Activated T-helper 17 cell treated with anti-CD3 and anti-CD28 coated beads, Interleukin-2, amount 50 U/mL, for 72 hours (primary cell): ENCODE measurements around the gene BEND2. TPM values are rescaled to one million over a fixed set of nuclear protein-coding genes. Genes with fewer than 3 reads are reported as not detected.

Experiments used
- ATAC-seq: fragments of 150-1000 bp; cut with Tn5 transposase; replicated peaks from 2 replicates; pipeline ENCODE4 v1.10.0; 2021; ENCODE audit warnings: mild to moderate bottlenecking, moderate library complexity
- H3K27ac Mint-ChIP-seq: one replicate; pipeline ENCODE4 v1.8.0; 2022; ENCODE audit warnings: mixed read lengths
- H3K27me3 Mint-ChIP-seq: one replicate; pipeline ENCODE4 v1.8.0; 2022; ENCODE audit warnings: mixed read lengths
- H3K36me3 Mint-ChIP-seq: one replicate; pipeline ENCODE4 v1.8.0; 2022; ENCODE audit warnings: low read depth, mild to moderate bottlenecking, mixed read lengths
- H3K4me1 Mint-ChIP-seq: one replicate; pipeline ENCODE4 v1.8.0; 2022; ENCODE audit warnings: mixed read lengths
- H3K4me3 Mint-ChIP-seq: one replicate; pipeline ENCODE4 v1.8.0; 2022; ENCODE audit warnings: mild to moderate bottlenecking, mixed read lengths
- H3K9me3 Mint-ChIP-seq: one replicate; pipeline ENCODE4 v1.8.0; 2022; ENCODE audit warnings: mixed read lengths
- total RNA-seq, 2 donors: library from RNA; stranded (reverse); gene quantifications; one replicate each; pipeline ENCODE4 v1.2.3, GENCODE V29; 2022

BEND2 gene
- total RNA-seq, 2 donors from 2014 or later: not detected

DNA sequence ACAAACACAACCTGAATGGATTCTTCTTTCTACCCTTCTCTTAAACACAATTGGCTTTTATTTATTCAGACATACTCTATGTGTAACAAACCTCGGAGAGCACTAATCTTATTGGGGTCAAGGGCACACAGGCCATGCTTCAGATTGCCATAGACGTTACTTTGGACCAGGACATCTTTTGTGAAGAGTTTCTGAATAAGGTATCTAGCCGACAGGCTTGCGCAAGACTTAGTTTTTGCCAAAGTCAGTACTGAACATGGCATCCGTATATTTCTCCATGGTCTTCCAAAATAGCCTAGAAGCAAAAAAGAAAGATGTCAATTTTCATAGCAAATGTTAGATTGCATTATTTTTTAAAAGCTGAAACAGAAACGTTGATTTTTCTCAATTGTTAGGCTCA lies 49.8 kb downstream of the BEND2 start:
- H3K4me1 Mint-ChIP-seq: no peaks in the 10 kb centered on the region
- no peak overlapping the region for H3K27ac Mint-ChIP-seq
- no peak for ATAC-seq
- no peak overlapping the region for H3K4me3 Mint-ChIP-seq
- no peaks in the 10 kb centered on the region for H3K9me3 Mint-ChIP-seq
- peaks cover 4% of the 10 kb centered on the region for H3K27me3 Mint-ChIP-seq
- H3K36me3 Mint-ChIP-seq: no peaks in the 10 kb centered on the region

DNA sequence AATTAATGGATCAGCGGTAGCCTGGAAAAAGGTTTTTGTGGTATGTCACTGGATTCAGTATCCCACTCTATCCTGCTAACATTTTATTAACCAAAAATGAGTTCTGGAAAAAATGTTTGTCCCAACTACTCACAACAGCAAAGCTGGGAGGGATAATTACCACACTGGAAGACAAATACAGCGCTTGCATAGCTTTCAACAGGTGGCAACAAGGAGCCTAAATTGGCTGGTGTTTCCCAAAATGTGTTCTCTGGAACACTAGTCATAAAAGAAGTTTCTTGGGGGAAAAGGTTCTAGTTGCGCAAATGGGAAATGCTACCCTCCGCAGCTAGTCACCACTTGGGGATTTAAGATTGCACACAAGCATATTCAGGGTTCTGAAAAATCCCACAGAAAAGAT lies 54.6 kb downstream of the BEND2 start:
- Mint-ChIP-seq H3K27ac (no peak overlapping the region), H3K36me3 (no peaks in the 10 kb centered on the region), H3K4me1 (no peaks in the 10 kb centered on the region), H3K27me3 (peaks cover 4% of the 10 kb centered on the region), H3K4me3 (no peak overlapping the region), H3K9me3 (no peaks in the 10 kb centered on the region)
- ATAC-seq: no peak

DNA sequence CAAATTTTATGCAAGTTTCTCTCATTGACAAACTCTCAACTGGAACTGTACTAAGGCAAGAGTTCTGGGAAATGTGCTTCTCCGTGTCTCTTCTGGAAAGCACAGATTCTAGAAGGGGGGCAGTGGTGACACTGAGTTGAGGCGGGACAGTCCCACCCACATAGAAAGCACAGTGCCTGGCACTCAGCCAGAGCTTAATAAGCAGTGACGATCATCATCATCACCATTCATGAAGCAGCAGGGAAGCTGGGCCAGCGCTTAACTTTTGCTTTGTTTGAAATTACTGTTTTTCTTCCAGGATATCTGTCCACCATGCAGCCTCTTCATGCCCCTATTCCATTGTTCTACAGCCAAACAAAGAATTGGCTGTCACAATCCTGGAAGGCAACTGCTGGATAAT lies 60.3 kb downstream of the BEND2 start:
- H3K4me1 Mint-ChIP-seq: no peaks in the 10 kb centered on the region
- no peaks in the 10 kb centered on the region for H3K9me3 Mint-ChIP-seq
- no peaks in the 10 kb centered on the region for H3K36me3 Mint-ChIP-seq
- peaks cover 2% of the 10 kb centered on the region for H3K27me3 Mint-ChIP-seq
- H3K27ac Mint-ChIP-seq: no peak overlapping the region
- ATAC-seq: no peak
- no peak overlapping the region for H3K4me3 Mint-ChIP-seq

DNA sequence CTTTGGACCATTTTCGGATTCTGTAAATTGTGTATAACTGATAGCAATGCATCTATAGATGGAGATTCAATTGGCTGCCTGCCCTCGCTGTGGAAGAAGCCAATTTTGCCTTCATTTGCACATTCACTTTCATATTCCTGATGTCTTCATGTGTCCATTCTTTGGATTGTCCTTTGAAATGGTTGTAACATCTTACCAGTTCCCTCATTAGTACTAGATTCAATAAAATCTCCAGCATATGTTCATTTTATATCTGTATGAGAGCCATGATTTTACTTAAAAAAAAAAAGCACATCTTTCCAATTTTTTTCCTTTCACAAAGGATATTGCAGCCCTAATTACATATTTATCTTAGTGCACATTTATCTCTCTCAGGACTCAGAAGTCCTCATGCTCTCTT lies 61.7 kb downstream of the BEND2 start:
- H3K4me3 Mint-ChIP-seq: no peak overlapping the region
- H3K27ac Mint-ChIP-seq: no peak overlapping the region
- H3K9me3 Mint-ChIP-seq: no peaks in the 10 kb centered on the region
- ATAC-seq: no peak
- H3K36me3 Mint-ChIP-seq: no peaks in the 10 kb centered on the region
- no peaks in the 10 kb centered on the region for H3K27me3 Mint-ChIP-seq
- H3K4me1 Mint-ChIP-seq: no peaks in the 10 kb centered on the region

DNA sequence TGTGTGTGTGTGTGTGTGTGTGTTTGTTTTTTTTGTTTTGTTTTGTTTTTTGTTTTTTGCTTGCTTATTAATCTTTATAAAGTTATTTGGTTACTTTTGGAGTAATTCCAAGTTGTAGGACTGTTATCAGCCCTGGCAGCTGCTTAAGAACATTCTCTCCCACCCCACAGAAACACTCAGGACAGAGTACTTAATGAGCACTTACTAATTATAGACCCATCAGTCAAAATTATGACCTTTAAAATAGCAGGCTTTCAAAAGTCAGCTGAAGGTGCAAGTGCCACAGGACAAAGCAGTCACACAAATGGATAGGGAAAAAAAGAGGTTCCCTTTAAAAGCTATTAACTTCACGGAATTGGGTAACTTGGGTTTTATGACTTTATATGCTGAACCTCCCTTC lies 69.0 kb downstream of the BEND2 start:
- Mint-ChIP-seq H3K4me3 (no peak overlapping the region), H3K27me3 (peaks cover 7% of the 10 kb centered on the region), H3K9me3 (peaks cover 5% of the 10 kb centered on the region), H3K27ac (no peak overlapping the region), H3K36me3 (no peaks in the 10 kb centered on the region), H3K4me1 (no peaks in the 10 kb centered on the region)
- no peak for ATAC-seq

DNA sequence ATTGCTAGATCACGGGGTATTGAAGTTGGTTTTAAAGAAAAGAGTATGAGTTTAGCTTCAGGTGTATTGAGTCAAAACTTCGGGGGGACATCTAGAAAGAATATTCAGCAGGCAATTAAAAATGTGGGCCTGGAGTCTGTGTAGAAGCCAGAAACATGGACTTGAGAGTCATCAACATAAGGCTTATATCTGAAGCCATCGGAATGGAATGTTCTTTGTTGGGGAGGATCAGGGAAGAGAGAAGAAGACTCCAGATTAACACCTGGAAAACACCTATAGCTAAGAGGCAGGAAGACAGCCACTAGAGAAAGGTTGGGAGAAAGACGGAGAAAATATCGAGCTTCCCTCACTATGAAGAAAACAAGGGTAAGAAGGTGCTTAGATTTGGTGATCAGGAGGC lies 69.5 kb downstream of the BEND2 start:
- Mint-ChIP-seq H3K9me3 (peaks cover 5% of the 10 kb centered on the region), H3K36me3 (no peaks in the 10 kb centered on the region), H3K27ac (no peak overlapping the region), H3K4me3 (no peak overlapping the region), H3K27me3 (peaks cover 7% of the 10 kb centered on the region), H3K4me1 (no peaks in the 10 kb centered on the region)
- no peak for ATAC-seq

DNA sequence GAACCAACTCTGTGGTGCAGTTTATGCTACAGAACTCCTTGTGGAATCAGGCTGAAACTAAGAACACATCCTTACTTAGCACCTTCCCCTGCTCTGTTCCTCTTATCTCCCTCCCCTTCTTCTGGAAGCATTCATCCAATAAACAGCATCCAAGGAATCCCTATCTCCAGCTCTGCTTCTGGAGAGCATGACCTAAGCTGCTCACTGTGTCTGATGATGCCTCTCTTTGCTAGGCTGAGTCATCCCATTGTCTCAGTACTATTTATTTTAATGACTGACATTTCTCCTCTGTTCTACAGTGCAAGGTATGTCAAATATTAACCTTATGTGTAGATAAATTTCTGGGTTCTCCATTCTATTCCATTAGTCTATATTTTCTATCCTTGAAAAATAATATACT lies 71.2 kb downstream of the BEND2 start:
- no peak for ATAC-seq
- no peaks in the 10 kb centered on the region for H3K4me1 Mint-ChIP-seq
- no peak overlapping the region for H3K4me3 Mint-ChIP-seq
- no peak overlapping the region for H3K27ac Mint-ChIP-seq
- no peaks in the 10 kb centered on the region for H3K36me3 Mint-ChIP-seq
- peaks cover 7% of the 10 kb centered on the region for H3K27me3 Mint-ChIP-seq
- H3K9me3 Mint-ChIP-seq: peaks cover 5% of the 10 kb centered on the region

DNA sequence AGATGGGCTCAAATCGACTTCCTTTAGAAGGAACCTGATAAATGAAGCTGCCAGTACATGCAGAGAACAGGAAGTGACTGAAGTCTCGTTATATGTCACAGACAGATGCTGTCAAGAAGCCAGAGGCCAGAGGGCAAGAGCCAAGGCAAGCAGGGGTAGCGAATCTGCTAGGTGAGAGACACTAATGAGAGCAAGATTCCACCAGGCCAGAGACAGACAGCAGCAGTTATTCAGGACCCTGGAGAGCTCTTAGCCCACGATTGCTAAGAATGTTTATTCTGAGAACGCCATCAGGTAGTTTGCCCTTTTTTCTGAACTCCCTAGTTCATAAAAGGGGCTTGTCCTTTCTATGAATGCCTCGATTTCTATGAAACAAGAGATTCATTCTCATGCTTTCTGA lies 73.7 kb downstream of the BEND2 start:
- no peak for ATAC-seq

DNA sequence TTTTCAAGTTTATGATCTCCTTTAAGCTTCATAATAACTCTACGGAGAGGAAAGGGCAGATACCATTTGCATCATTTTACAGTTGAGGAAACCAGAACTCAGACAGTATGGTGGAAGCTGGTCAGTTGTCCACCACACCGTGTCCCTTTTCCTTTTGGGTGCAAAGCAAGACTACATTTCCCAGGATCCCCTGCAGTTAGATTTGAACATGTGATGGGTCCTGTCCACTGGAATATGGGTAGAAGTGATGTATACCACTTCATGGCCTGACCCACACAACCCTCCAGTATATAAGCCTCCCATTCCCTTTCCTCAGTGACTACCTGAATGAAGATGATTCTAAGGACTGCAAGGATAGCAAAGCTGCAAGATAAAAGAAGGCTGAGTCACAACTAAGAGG lies 74.7 kb downstream of the BEND2 start:
- Mint-ChIP-seq H3K4me3 (no peak overlapping the region), H3K27ac (no peak overlapping the region), H3K27me3 (peaks cover 2% of the 10 kb centered on the region), H3K4me1 (no peaks in the 10 kb centered on the region), H3K9me3 (peaks cover 1% of the 10 kb centered on the region), H3K36me3 (no peaks in the 10 kb centered on the region)
- ATAC-seq: no peak

More for the DNA sequence above, 73.7 kb downstream of the BEND2 start:
- Mint-ChIP-seq H3K27me3 (peaks cover 7% of the 10 kb centered on the region), H3K36me3 (no peaks in the 10 kb centered on the region), H3K27ac (no peak overlapping the region), H3K9me3 (peaks cover 5% of the 10 kb centered on the region), H3K4me1 (no peaks in the 10 kb centered on the region), H3K4me3 (no peak overlapping the region)

DNA sequence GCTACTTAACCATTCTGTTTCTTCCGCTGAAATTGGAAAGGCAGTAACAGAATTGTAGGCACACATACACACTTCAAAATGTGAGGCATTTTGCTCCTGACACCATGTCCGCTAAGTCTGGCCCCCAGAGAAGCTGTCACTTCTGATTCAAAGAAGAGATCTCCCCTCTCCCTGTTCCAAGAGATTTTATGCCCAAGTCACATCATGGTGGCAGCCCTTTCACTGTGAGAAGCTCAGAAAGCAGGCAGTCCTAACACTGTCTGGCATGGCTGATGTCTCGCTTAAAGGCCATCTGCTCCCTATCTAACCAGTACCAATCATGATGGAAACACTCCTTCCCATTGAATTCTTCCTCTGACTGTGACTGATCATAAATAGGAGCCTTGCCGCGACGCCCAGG lies 83.9 kb downstream of the BEND2 start:
- Mint-ChIP-seq H3K36me3 (no peaks in the 10 kb centered on the region), H3K27me3 (peaks cover 7% of the 10 kb centered on the region), H3K4me3 (no peak overlapping the region), H3K4me1 (no peaks in the 10 kb centered on the region), H3K27ac (no peak overlapping the region), H3K9me3 (no peaks in the 10 kb centered on the region)
- no peak for ATAC-seq

DNA sequence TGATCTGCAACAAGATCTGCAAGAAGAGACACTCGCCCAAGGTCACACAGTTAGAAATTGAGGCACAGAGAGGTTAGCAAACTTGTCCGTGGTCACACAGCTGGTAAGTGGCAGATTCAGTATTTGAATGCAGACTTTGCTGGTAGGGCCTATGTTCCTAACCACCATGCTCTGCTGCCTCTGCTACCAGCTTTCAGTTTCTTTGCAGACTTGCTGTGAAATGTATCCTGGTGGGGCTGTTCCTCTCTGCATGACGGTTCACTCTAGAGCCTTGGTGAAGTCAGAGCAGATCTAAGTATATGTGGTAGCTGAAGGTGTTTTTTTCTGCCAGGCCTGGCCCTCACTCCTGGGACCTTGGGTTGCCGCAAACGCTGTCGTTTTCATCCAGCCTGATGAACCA lies 87.1 kb downstream of the BEND2 start:
- Mint-ChIP-seq H3K4me1 (no peaks in the 10 kb centered on the region), H3K36me3 (no peaks in the 10 kb centered on the region), H3K27me3 (peaks cover 7% of the 10 kb centered on the region), H3K9me3 (no peaks in the 10 kb centered on the region), H3K4me3 (no peak overlapping the region), H3K27ac (no peak overlapping the region)
- no peak for ATAC-seq

DNA sequence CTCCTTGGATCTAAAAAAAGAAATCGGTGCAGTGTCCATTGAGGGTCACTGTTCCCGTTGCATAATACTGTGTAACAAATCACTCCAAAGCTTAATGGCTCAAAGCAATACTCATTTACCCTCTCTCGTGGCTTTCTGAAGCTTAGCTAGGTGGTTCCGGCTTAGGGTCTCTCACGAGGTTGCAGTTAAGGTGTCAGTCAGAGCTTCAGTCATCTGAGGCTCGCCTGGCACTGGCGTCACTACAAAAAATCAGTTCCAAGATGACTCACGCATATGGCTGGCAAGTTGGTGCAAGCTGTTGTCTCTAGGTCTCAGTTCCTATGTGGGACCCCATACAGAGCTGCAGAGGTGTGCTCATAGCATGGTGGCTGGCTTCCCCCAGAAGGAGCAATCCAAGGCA lies 91.0 kb downstream of the BEND2 start:
- no peaks in the 10 kb centered on the region for H3K27me3 Mint-ChIP-seq
- no peaks in the 10 kb centered on the region for H3K36me3 Mint-ChIP-seq
- no peak overlapping the region for H3K27ac Mint-ChIP-seq
- no peak overlapping the region for H3K4me3 Mint-ChIP-seq
- no peaks in the 10 kb centered on the region for H3K4me1 Mint-ChIP-seq
- no peaks in the 10 kb centered on the region for H3K9me3 Mint-ChIP-seq
- no peak for ATAC-seq

DNA sequence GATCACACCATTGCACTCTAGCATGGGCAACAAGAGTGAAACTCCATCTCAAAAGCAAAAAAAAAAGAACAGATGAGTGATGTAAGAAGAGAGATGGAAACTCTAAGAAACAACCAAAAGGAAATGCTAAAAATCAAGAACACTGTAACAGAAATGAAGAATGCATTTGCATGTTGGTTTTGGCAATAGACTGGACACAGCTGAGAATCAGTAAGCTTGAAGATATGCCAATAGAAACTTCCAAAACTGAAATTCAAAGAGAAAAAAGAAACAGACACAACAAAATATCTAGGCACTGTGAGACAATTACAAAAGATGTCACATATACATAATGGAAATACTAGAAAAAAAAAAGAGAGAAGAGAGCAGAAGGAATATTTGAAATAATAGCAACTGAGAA lies 93.7 kb downstream of the BEND2 start:
- Mint-ChIP-seq H3K4me3 (no peak overlapping the region), H3K4me1 (no peaks in the 10 kb centered on the region), H3K36me3 (no peaks in the 10 kb centered on the region), H3K9me3 (no peaks in the 10 kb centered on the region), H3K27ac (no peak overlapping the region), H3K27me3 (no peaks in the 10 kb centered on the region)
- no peak for ATAC-seq

DNA sequence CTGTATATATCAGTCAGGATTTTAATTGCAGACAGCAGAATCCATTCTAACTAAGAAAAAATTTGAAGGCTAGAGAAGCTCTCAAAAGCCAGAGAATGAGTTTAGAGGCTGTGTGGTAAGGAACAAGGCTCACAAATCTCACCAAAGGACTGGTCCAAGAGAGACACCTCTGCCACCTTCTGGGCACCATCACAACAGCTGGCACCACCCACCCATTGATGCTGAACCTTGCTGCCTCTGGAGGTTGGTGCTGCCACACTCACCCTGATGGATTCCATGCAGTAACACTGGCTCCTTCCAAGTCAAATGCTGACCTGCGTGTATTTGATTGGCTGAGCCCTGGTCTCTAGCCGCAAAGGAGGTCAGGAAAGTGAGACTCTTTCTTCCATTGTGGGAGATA lies 100.8 kb downstream of the BEND2 start:
- no peaks in the 10 kb centered on the region for H3K4me1 Mint-ChIP-seq
- H3K36me3 Mint-ChIP-seq: no peaks in the 10 kb centered on the region
- no peak overlapping the region for H3K27ac Mint-ChIP-seq
- H3K9me3 Mint-ChIP-seq: no peaks in the 10 kb centered on the region
- H3K27me3 Mint-ChIP-seq: peaks cover 3% of the 10 kb centered on the region
- ATAC-seq: no peak
- H3K4me3 Mint-ChIP-seq: no peak overlapping the region
